ENCODE data around the gene TADA1.
A peak's percentile ranks its signal among the peaks of the same experiment; 100 is the strongest.
"Not testable (repeated sequence)": the region's sequence is repeated elsewhere in the genome, so short reads cannot be mapped to it uniquely, and the experiment has no call there.

TADA1 gene

GRCh38 chr1:166889776-166890175, 13.7 kb upstream of the TADA1 start:
- no peak for DNase-seq (ENCODE audit: low read depth)

GRCh38 chr1:166888373-166889111, 12.5 kb upstream of the TADA1 start:
- DNase-seq (ENCODE audit: low read depth): no peak

- DNase-seq (ENCODE audit: low read depth): no peak
Observed at GRCh38 chr1:166884971-166885370, 8.9 kb upstream of the TADA1 start.

- peak; percentile 41 for DNase-seq (ENCODE audit: low read depth)
Observed at GRCh38 chr1:166884040-166884642, 8.1 kb upstream of the TADA1 start.

GRCh38 chr1:166882893-166883292, 6.8 kb upstream of the TADA1 start:
- DNase-seq (ENCODE audit: low read depth): no peak

GRCh38 chr1:166878173-166878917, 2.3 kb upstream of the TADA1 start:
- not testable (repeated sequence) for DNase-seq (ENCODE audit: low read depth)

GRCh38 chr1:166876540-166876838, 425 bp upstream of the TADA1 start:
- DNase-seq (ENCODE audit: low read depth): no peak

GRCh38 chr1:166875302-166875733, 746 bp downstream of the TADA1 start:
- no peak for DNase-seq (ENCODE audit: low read depth)

- no peak for DNase-seq (ENCODE audit: low read depth)
Observed at GRCh38 chr1:166874464-166874863, 1.6 kb downstream of the TADA1 start.

GRCh38 chr1:166870584-166870983, 5.5 kb downstream of the TADA1 start:
- no peak for DNase-seq (ENCODE audit: low read depth)

- DNase-seq (ENCODE audit: low read depth): no peak
Observed at GRCh38 chr1:166869318-166870099, 6.6 kb downstream of the TADA1 start.

GRCh38 chr1:166868639-166869038, 7.4 kb downstream of the TADA1 start:
- DNase-seq (ENCODE audit: low read depth): no peak

GRCh38 chr1:166865926-166866325, 10.1 kb downstream of the TADA1 start:
- DNase-seq (ENCODE audit: low read depth): no peak

GRCh38 chr1:166859597-166859996, 16.5 kb downstream of the TADA1 start:
- no peak for DNase-seq (ENCODE audit: low read depth)

- DNase-seq (ENCODE audit: low read depth): no peak
Observed at GRCh38 chr1:166858726-166859419, 17.2 kb downstream of the TADA1 start.

- DNase-seq (ENCODE audit: low read depth): no peak
Observed at GRCh38 chr1:166857995-166858394, 18.1 kb downstream of the TADA1 start.

GRCh38 chr1:166855558-166855957, 20.5 kb downstream of the TADA1 start:
- DNase-seq (ENCODE audit: low read depth): no peak

GRCh38 chr1:166852918-166853317, 23.1 kb downstream of the TADA1 start:
- no peak for DNase-seq (ENCODE audit: low read depth)

- DNase-seq (ENCODE audit: low read depth): no peak
Observed at GRCh38 chr1:166849135-166849534, 26.9 kb downstream of the TADA1 start.

GRCh38 chr1:166848193-166848592, 27.9 kb downstream of the TADA1 start:
- DNase-seq (ENCODE audit: low read depth): no peak

GRCh38 chr1:166844791-166845190, 31.3 kb downstream of the TADA1 start:
- DNase-seq (ENCODE audit: low read depth): no peak

All from activated T-cell treated with anti-CD3 and anti-CD28 coated beads for 48 hours (primary cell).